Camera-type eye (tissue), 1 donor: Measurements from ENCODE around the gene KLK15. TPM values are rescaled to one million over a fixed set of nuclear protein-coding genes. Genes with fewer than 3 reads are reported as not detected.

Experiments
- total RNA-seq: library from RNA; depleted of rRNA; stranded (reverse); fragments of >200 nt; gene quantifications from one replicate; pipeline ENCODE4 v1.2.3, GENCODE V29; 2014

Gene KLK15
- not detected for total RNA-seq

GRCh38 chr19:50833117-50833801 lies at the start of gene KLK15:
Gene KLK15, minus strand, starts transcription at chr19:50833574. Its CDS starts 2,082 bp downstream, at chr19:50831492.

GRCh38 chr19:50873056-50873455 lies 39.7 kb upstream of the KLK15 start, which contains the start of gene KLK2:
Gene KLK2, plus strand, starts transcription at chr19:50873439. Its CDS starts 35 bp downstream, at chr19:50873474.

GRCh38 chr19:50854636-50855410 lies 21.4 kb upstream of the KLK15 start, which contains the start of gene KLK3:
Gene KLK3, plus strand, starts transcription at chr19:50854915. Its CDS starts 41 bp downstream, at chr19:50854956.

GRCh38 chr19:50823389-50824042 lies 9.9 kb downstream of the KLK15 start, which contains the start of gene KLK1:
Gene KLK1, minus strand, starts transcription at chr19:50823787. Its CDS starts 39 bp downstream, at chr19:50823748.

GRCh38 chr19:50790396-50790795 lies 43.0 kb downstream of the KLK15 start, which contains the start of gene ACP4:
Gene ACP4, plus strand, starts transcription at chr19:50790415. Its CDS starts 0 bp downstream, at chr19:50790415.

Other genes starting within 250 kb of the KLK15 start
- 6.8 TPM for gene SYT3, start 193.7 kb downstream of the KLK15 start, total RNA-seq
- gene C19orf81, start 184.1 kb downstream of the KLK15 start, total RNA-seq = not detected
- 12.0 TPM for gene SHANK1, start 113.8 kb downstream of the KLK15 start, total RNA-seq
- 38.8 TPM for gene CLEC11A, start 110.2 kb downstream of the KLK15 start, total RNA-seq
- gene GPR32, start 63.1 kb downstream of the KLK15 start, total RNA-seq = not detected
- not detected for gene ACP4, start 43.2 kb downstream of the KLK15 start, total RNA-seq
- gene KLK1, start 9.8 kb downstream of the KLK15 start, total RNA-seq = not detected
- gene KLK3, start 21.3 kb upstream of the KLK15 start, total RNA-seq = not detected
- not detected for gene KLK2, start 39.9 kb upstream of the KLK15 start, total RNA-seq
- not detected for gene KLK4, start 77.8 kb upstream of the KLK15 start, total RNA-seq
- gene KLK5, start 119.5 kb upstream of the KLK15 start, total RNA-seq = 0.66 TPM
- not detected for gene KLK6, start 136.0 kb upstream of the KLK15 start, total RNA-seq
- gene KLK7, start 150.3 kb upstream of the KLK15 start, total RNA-seq = not detected
- gene KLK8, start 168.0 kb upstream of the KLK15 start, total RNA-seq = not detected
- gene KLK10, start 186.1 kb upstream of the KLK15 start, total RNA-seq = 1.9 TPM
- gene KLK11, start 193.0 kb upstream of the KLK15 start, total RNA-seq = 4.7 TPM
- not detected for gene KLK12, start 201.4 kb upstream of the KLK15 start, total RNA-seq
- not detected for gene KLK13, start 231.5 kb upstream of the KLK15 start, total RNA-seq
- gene KLK14, start 249.3 kb upstream of the KLK15 start, total RNA-seq = not detected